Esophagus muscularis mucosa (tissue), 4 donors: Measurements from ENCODE around the gene PSMD8. TPM values are rescaled to one million over a fixed set of nuclear protein-coding genes. Genes with fewer than 3 reads are reported as not detected.

Experiments used
- DNase-seq: peaks from one replicate; pipeline ENCODE4 v3.0.0-alpha.2; 2017; ENCODE audit errors: extremely low spot score
- H3K27ac ChIP-seq, 4 donors: fragments of 200-600 bp; sonication (generic); replicated peaks in 1 of 4; 1 replicate in 3 of 4; 2 replicates in 1 of 4; pipeline ENCODE4 v1.5.1; 2016 to 2019; ENCODE audit warnings: mild to moderate bottlenecking in 1 of 4
- H3K27me3 ChIP-seq, 4 donors: fragments of 200-600 bp; sonication (generic); one replicate each; pipeline versions ENCODE4 v1.5.1 to v1.6.0; 2016 to 2019
- H3K36me3 ChIP-seq, 4 donors: fragments of 200-600 bp; sonication (generic); one replicate each; pipeline ENCODE4 v1.5.1; 2016 to 2019
- H3K4me1 ChIP-seq, 4 donors: fragments of 200-600 bp; sonication (generic); one replicate each; pipeline ENCODE4 v1.5.1; 2016 to 2019
- H3K4me3 ChIP-seq, 4 donors: fragments of 200-600 bp; sonication (generic); 1 replicate in 2 of 4; 2 replicates in 2 of 4; pipeline ENCODE4 v1.5.1; 2016 to 2019; ENCODE audit warnings: mild to moderate bottlenecking in 4 of 4, moderate library complexity in 1 of 4
- H3K9me3 ChIP-seq, 4 donors: fragments of 200-600 bp; sonication (generic); 1 replicate in 3 of 4; 2 replicates in 1 of 4; pipeline ENCODE4 v1.5.1; 2016 to 2019
- EP300 ChIP-seq: sonication (generic); formaldehyde crosslinking; IDR thresholded peaks from one replicate; pipeline ENCODE4 v1.6.1; 2017; ENCODE audit warnings: antibody characterized with exemption
- POLR2A ChIP-seq: fragments of 450-650 bp; IDR thresholded peaks from one replicate; pipeline ENCODE4 v1.6.1; 2017; ENCODE audit warnings: antibody characterized with exemption, moderate library complexity, mild to moderate bottlenecking, low read depth
- POLR2AphosphoS5 ChIP-seq, 2 donors: sonication (generic); formaldehyde crosslinking; IDR thresholded peaks; one replicate each; pipeline ENCODE4 v1.6.1; 2017; ENCODE audit warnings: antibody characterized with exemption in 2 of 2
- WGBS: methylation state at CpG from one replicate; pipeline ENCODE4 v1.1.5; 2018; 5-methylcytosine and 5-hydroxymethylcytosine counted together
- intact Hi-C: fragments of 100-400 bp; cut with DNase I; formaldehyde crosslinking; loops from one replicate; pipeline ENCODE4 v1.15.1; 2023
- total RNA-seq, 4 donors: library from RNA; depleted of rRNA; stranded (reverse); fragments of >200 nt; gene quantifications; one replicate each; pipeline versions ENCODE4 v1.1.0 to v1.2.1, GENCODE V29; 2016
- TF ChIP-seq, protein P1 (sequence below), 3 experiments: fragments of 200-600 bp in 2 of 3; fragments of 450-650 bp in 1 of 3; sonication (generic) in 2 of 3; IDR thresholded peaks; one replicate each; pipeline ENCODE4 v1.5.1; 2017 to 2019; ENCODE audit warnings: antibody characterized with exemption in 3 of 3, mild to moderate bottlenecking in 2 of 3, moderate library complexity in 1 of 3

Gene PSMD8
- total RNA-seq, 4 donors from 2014 or later: 145 to 259 (median 212) TPM

DNA sequence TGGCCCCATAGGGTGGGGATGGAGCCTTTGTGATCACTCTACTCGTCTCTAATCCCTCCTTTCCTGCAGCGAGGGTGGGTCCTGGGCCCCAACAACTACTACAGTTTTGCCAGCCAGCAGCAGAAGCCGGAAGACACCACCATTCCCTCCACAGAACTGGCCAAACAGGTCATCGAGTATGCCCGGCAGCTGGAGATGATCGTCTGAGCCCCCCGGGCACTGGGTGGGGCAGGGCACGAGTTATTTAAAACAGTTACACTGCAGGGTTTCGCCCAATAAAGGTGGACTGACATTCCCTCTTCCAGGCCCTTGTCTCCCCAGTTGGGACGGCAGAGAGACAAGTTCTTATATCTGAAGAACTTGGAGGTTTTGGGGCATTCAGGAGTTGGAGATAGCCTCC, 8.8 kb downstream of the PSMD8 start:
- peaks cover 0 to 68% (median 4%) of the 10 kb centered on the region in 4 donors for H3K27me3 ChIP-seq
- H3K9me3 ChIP-seq: no peaks in the 10 kb centered on the region
- H3K4me3 ChIP-seq: no peak overlapping the region
- WGBS: 95% methylated on average over 7 of the region's 10 CpGs
- TF ChIP-seq EP300 (no peak), POLR2A (no peak)
- TF ChIP-seq, protein P1, sequence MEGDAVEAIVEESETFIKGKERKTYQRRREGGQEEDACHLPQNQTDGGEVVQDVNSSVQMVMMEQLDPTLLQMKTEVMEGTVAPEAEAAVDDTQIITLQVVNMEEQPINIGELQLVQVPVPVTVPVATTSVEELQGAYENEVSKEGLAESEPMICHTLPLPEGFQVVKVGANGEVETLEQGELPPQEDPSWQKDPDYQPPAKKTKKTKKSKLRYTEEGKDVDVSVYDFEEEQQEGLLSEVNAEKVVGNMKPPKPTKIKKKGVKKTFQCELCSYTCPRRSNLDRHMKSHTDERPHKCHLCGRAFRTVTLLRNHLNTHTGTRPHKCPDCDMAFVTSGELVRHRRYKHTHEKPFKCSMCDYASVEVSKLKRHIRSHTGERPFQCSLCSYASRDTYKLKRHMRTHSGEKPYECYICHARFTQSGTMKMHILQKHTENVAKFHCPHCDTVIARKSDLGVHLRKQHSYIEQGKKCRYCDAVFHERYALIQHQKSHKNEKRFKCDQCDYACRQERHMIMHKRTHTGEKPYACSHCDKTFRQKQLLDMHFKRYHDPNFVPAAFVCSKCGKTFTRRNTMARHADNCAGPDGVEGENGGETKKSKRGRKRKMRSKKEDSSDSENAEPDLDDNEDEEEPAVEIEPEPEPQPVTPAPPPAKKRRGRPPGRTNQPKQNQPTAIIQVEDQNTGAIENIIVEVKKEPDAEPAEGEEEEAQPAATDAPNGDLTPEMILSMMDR (IDR thresholded peaks at IDR 0.05): no peak
- no peak for DNase-seq
- H3K4me1 ChIP-seq: peaks cover 21 to 30% (median 28%) of the 10 kb centered on the region in 4 donors
- intact Hi-C loops: no loop called here
- H3K27ac ChIP-seq: no peak overlapping the region
- H3K36me3 ChIP-seq: peaks cover 43 to 82% (median 81%) of the 10 kb centered on the region in 4 donors

DNA sequence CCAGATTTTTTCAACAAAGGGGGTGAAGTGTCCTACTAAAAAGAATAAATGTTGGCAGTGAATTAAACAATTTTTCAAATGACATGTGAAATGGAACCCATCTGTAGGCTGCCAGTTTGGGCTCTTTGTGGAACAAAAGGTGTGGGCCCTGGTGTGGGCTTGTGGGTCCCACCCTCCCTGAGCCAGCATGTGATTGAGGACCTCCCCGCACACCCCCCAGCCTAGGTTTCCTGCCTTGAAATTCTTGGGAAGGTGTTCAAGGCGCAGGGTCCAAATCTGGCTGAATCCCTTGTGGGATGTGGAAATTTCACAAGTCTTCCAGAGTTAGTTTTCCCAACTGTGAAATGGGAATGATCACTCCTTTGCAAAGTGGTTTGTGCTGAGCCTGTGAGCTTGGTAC, 9.4 kb downstream of the PSMD8 start:
- DNase-seq: no peak
- 89% methylated on average over 2 of the region's 2 CpGs for WGBS
- intact Hi-C loops: no loop called here
- Histone ChIP-seq H3K27me3 (peaks cover 0 to 74% (median 4%) of the 10 kb centered on the region in 4 donors), H3K9me3 (no peaks in the 10 kb centered on the region), H3K4me3 (no peak overlapping the region), H3K36me3 (peaks cover 43 to 78% (median 77%) of the 10 kb centered on the region in 4 donors), H3K4me1 (peaks cover 26 to 34% (median 33%) of the 10 kb centered on the region in 4 donors), H3K27ac (no peak overlapping the region)
- TF ChIP-seq POLR2A (no peak), POLR2AphosphoS5 (IDR thresholded peaks at IDR 0.05) (no peak), EP300 (no peak)
- TF ChIP-seq, protein P1 (IDR thresholded peaks at IDR 0.05): no peak

DNA sequence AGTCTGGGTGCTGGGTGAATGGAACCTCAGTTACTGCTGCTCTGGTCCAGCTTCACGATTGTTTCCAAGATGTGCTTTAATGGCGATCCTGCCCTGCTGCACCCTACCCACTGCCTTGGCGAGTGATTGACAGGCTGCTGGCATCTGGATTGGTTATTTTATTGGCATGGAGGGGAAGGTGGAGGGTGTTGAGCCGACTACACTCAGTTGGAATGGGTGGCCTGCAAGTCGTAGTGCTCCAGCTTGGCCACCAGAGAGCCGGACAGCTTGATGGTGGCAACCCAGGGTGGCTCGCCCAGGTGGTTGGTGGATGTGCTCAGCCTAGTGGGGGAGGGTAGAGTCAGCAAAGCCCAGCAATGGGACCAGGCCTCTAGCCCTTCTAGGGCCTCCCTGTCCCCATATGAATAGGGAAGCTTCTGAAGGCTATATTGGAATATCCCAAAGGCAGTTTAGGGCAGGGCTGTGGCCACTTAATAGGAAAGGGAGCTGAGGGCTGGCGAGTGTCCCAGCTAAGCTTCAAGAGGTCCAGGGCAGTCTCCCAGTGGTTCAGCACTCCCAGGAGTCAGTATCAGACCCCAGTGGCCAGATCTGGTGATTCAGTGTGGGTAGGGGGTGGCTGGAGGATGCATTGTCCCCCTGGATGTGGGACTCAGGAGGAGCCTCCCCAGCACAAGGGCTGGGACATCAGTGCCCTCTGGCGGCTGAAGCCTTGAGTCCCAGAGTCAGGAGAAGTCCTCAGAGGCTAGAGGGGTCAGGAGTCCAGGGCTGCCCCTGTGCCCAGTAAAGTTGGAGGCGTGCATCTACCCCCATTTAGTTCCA, 10.0 kb downstream of the PSMD8 start:
- no peaks in the 10 kb centered on the region for H3K9me3 ChIP-seq
- intact Hi-C loops: no loop called here
- peaks cover 38 to 71% (median 70%) of the 10 kb centered on the region in 4 donors for H3K36me3 ChIP-seq
- no peak overlapping the region for H3K4me3 ChIP-seq
- 89% methylated on average over 7 of the region's 10 CpGs for WGBS
- no peak overlapping the region for H3K27ac ChIP-seq
- TF ChIP-seq, protein P1 (IDR thresholded peaks at IDR 0.05): no peak
- no peak for TF ChIP-seq POLR2A
- H3K27me3 ChIP-seq: peaks cover 0 to 80% (median 4%) of the 10 kb centered on the region in 4 donors
- H3K4me1 ChIP-seq: peaks cover 33 to 39% (median 39%) of the 10 kb centered on the region in 4 donors
- no peak for DNase-seq

DNA sequence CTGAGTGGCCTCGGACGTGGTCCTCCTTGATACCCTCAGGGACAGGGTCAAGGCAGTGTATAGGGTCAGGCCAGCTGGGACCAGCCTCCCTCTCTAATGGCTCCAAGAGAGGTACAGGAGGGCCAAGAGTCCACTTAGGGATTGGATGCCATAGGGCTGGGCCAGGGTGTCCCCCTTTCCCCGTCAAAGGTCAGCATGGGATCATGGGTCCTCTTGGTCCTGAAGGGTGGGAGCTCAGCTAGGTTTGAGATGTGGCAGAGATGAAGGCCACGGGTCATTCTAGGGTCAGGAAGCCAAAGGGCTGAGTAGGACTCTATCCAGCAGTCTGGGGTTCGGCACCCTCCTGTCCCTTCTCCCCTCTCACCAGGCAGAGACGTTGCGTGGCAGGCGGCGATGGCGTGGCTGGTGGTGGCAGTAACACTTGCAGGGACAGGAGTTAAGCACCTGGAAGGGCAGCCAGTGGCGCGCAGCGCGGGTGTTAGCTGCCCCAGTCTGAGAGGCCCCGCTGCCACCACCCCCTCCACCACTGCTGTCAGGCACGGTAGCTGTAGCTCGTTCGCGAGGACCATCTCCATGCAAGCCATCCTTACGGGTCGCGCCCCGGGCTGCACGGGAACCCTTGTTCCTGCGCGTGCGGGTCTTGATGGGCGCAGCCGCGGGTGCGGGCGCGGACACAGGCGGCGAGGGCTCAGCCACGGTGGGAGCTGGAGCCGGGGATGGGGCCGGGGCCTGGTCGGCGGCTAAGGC, 10.9 kb downstream of the PSMD8 start:
- DNase-seq: no peak
- H3K27me3 ChIP-seq: peaks cover 0 to 80% (median 4%) of the 10 kb centered on the region in 4 donors
- TF ChIP-seq POLR2AphosphoS5 (IDR thresholded peaks at IDR 0.05) (no peak), EP300 (no peak), POLR2A (no peak)
- intact Hi-C loops: no loop called here
- no peak overlapping the region for H3K27ac ChIP-seq
- 77% methylated on average over 32 of the region's 40 CpGs for WGBS
- peaks cover 33 to 46% (median 43%) of the 10 kb centered on the region in 4 donors for H3K4me1 ChIP-seq
- peaks cover 38 to 63% (median 62%) of the 10 kb centered on the region in 4 donors for H3K36me3 ChIP-seq
- no peaks in the 10 kb centered on the region for H3K9me3 ChIP-seq
- H3K4me3 ChIP-seq: no peak overlapping the region

DNA sequence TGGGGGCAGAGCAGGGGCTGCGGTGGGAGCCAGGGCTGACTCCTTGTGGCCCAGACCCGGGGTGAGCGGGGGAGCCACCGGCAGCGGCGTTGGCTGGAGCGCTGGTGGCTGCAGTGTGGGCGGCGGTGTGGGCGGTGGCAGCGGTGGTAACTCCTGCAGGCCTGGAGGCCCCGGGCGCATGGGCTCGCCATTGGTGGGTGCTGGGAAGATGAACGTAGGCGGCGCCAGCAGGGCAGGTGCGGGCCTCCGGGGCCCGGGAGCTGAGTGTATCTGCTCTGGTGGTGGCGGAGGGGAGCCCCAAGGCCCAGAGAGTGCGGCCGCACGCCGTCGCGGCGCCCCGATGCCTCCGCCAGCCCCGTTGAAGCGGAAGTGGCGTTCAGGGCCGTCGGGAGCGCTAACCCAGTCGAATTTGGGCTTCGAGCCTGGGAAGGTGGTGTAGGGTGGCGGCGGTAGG, 11.5 kb downstream of the PSMD8 start:
- intact Hi-C loops: no loop called here
- no peaks in the 10 kb centered on the region for H3K9me3 ChIP-seq
- 69% methylated on average over 40 of the region's 40 CpGs for WGBS
- no peak overlapping the region for H3K27ac ChIP-seq
- TF ChIP-seq EP300: no peak
- TF ChIP-seq POLR2AphosphoS5 (IDR thresholded peaks at IDR 0.05): no peak
- TF ChIP-seq, protein P1 (IDR thresholded peaks at IDR 0.05): no peak
- peaks cover 0 to 80% (median 4%) of the 10 kb centered on the region in 4 donors for H3K27me3 ChIP-seq
- H3K36me3 ChIP-seq: peaks cover 34 to 57% (median 56%) of the 10 kb centered on the region in 4 donors
- H3K4me3 ChIP-seq: no peak overlapping the region
- DNase-seq: no peak
- peaks cover 33 to 47% (median 43%) of the 10 kb centered on the region in 4 donors for H3K4me1 ChIP-seq
